Stomach smooth muscle (tissue), 2 donors: ENCODE measurements around the gene CLMP.
A peak's percentile ranks its signal among the peaks of the same experiment; 100 is the strongest.

Source experiments
- H3K27ac ChIP-seq: one replicate; pipeline ENCODE4 v1.7.0; 2013; ENCODE audit warnings: mild to moderate bottlenecking, low read length, inconsistent platforms
- H3K27me3 ChIP-seq, 2 donors: one replicate each; pipeline ENCODE4 v1.7.0; 2013; ENCODE audit warnings: low read length in 2 of 2; ENCODE audit not compliant: insufficient read depth in 2 of 2, control insufficient read depth in 1 of 2
- H3K36me3 ChIP-seq, 2 donors: one replicate each; pipeline ENCODE4 v1.7.0; 2013; ENCODE audit warnings: low read length in 2 of 2; ENCODE audit not compliant: control insufficient read depth in 2 of 2, insufficient read depth in 2 of 2
- H3K4me1 ChIP-seq: one replicate; pipeline ENCODE4 v1.7.0; 2013; ENCODE audit warnings: low read length; ENCODE audit not compliant: control insufficient read depth, insufficient read depth
- H3K4me3 ChIP-seq, 2 donors: one replicate each; pipeline ENCODE4 v1.7.0; 2013; ENCODE audit warnings: low read length in 2 of 2
- H3K9ac ChIP-seq, 2 donors: one replicate each; pipeline ENCODE4 v1.7.0; 2013; ENCODE audit warnings: low read length in 2 of 2, mild to moderate bottlenecking in 1 of 2
- H3K9me3 ChIP-seq, 2 donors: one replicate each; pipeline ENCODE4 v1.7.0; 2013; ENCODE audit warnings: low read length in 2 of 2; ENCODE audit not compliant: control insufficient read depth in 2 of 2
- donor health status: healthy.
- donor health status: Pancreatic carcinoma.

Gene CLMP

DNA sequence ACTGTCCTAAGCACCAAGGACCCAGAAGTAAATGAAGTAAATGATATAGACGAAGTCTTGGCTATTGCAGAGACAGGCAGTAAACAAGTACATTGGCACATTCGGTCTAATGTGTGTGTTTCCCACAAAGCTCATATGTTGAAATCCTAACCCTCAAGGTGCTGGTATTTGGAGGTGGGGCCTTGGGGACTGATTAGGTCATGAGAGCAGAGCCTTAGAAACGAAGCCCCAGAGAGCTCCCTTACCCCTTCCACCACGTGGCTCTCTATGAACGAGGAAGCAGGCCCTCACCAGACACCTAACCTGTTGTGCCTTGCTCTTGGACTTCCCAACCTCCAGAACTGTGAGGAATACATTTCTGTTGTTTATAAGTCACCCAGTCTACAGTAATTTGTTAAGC lies 14.9 kb downstream of the CLMP start:
- Histone ChIP-seq H3K4me1 (peaks cover 55% of the 10 kb centered on the region), H3K27ac (peak overlapping the region; percentile 60), H3K27me3 (no peaks in the 10 kb centered on the region), H3K36me3 (peaks cover 2 to 6% of the 10 kb centered on the region in 2 donors), H3K9ac (peak overlapping the region in 1 of 2 donors; percentile 21), H3K9me3 (no peaks in the 10 kb centered on the region), H3K4me3 (peak overlapping the region in 1 of 2 donors; percentile 15)

DNA sequence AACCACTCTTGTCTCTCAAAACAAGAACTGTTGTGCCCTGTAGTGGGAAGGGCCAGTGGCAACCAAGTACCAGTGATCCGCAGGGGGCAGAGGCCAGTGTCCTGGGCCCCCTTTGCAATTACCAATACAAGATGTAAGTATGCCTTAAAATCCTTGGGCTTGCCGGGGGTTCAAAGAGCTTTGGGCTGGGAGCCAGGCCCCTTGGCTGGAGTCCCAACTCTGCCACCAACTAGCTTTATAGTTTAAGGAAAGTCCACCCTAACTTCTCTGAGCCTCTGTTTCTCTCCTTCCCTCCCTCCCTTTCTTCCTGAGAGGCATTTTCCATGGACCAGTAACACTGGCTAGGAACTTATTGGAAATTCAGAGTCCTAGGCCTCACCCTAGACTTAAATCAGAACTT lies 15.5 kb downstream of the CLMP start:
- Histone ChIP-seq H3K4me1 (peaks cover 55% of the 10 kb centered on the region), H3K27ac (peak overlapping the region; percentile 60), H3K27me3 (no peaks in the 10 kb centered on the region), H3K4me3 (no peak overlapping the region), H3K9ac (peak overlapping the region in 1 of 2 donors; percentile 21), H3K9me3 (no peaks in the 10 kb centered on the region), H3K36me3 (peaks cover 2 to 6% of the 10 kb centered on the region in 2 donors)

- Histone ChIP-seq H3K4me3 (no peak overlapping the region), H3K36me3 (peaks cover 7 to 10% of the 10 kb centered on the region in 2 donors), H3K9ac (no peak overlapping the region), H3K27me3 (no peaks in the 10 kb centered on the region), H3K9me3 (no peaks in the 10 kb centered on the region), H3K27ac (peak overlapping the region; percentile 1), H3K4me1 (peaks cover 54% of the 10 kb centered on the region)
Measured at GRCh38 chr11:123178186-123178585, 16.9 kb downstream of the CLMP start.

DNA sequence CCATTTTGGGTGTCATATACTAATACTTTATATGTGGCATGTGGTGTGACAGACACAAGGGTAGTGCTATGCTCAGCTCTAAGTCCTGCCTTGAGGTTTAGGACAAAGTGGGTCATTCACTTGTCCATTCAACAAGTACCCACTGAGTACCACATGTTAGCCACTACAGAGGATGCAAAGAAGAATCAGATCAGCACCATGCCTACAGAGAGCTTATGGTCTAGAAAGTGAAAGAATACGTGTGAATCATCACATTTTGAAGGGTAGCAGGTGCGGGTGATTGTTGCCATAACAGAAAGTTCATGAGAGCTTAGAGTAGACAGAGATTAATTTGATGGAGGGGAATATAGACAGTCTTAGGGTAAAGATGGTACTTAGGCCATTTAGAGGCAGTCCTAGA lies 18.3 kb downstream of the CLMP start:
- Histone ChIP-seq H3K9ac (no peak overlapping the region), H3K4me1 (peaks cover 48% of the 10 kb centered on the region), H3K27me3 (no peaks in the 10 kb centered on the region), H3K27ac (peak overlapping the region; percentile 26), H3K9me3 (no peaks in the 10 kb centered on the region), H3K4me3 (no peak overlapping the region), H3K36me3 (peaks cover 8 to 9% of the 10 kb centered on the region in 2 donors)

DNA sequence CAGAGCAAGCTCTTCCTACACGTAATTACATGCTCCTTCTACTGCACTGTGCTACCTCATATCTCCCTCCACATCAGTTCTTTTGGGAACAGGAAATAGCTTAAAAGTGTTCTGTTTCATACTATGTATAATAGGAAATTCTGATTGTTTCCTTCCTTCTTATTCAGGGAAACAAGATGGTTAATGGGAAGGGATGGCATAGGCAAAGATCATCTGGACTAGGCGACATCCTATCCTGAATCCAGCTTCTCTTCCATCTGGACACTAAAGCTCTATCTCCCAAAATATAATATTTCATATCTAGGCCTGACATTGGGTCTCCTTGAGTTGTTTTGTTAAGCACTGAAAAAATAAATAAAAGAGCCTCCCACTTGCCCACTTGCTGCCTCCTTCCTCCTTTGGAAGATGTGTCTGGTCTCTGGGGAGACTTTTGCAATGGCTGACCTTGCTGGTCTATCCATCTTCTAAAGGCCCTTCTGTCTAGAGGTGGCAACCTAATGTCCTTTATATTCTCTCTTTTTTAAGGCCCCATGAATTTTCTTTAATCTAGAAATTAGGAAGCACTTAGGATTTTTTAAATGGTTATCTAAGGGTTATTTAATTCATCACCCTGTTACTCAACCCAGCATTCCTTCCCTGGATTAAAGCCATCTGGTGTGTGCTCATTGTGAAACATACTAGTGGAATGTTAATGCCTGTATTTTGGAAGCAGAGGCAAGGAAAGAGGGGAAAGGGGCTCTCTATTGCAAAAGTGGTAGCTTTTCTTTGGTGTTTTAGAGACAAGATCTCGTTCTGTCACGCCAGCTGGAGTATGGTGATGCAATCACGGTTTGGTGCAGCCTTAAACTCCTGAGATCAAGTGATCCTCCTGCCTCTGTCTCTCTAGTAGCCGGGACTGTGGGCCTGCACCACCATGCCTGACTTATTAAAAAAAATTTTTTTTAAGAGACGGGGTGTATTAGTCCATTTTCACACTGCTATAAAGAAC lies 20.6 kb downstream of the CLMP start:
- H3K36me3 ChIP-seq = peaks cover 8 to 9% of the 10 kb centered on the region in 2 donors
- H3K4me1 ChIP-seq = peaks cover 35% of the 10 kb centered on the region
- H3K4me3 ChIP-seq = no peak overlapping the region
- no peaks in the 10 kb centered on the region for H3K27me3 ChIP-seq
- no peaks in the 10 kb centered on the region for H3K9me3 ChIP-seq
- H3K27ac ChIP-seq = peak overlapping the region; percentile 46
- no peak overlapping the region for H3K9ac ChIP-seq

DNA sequence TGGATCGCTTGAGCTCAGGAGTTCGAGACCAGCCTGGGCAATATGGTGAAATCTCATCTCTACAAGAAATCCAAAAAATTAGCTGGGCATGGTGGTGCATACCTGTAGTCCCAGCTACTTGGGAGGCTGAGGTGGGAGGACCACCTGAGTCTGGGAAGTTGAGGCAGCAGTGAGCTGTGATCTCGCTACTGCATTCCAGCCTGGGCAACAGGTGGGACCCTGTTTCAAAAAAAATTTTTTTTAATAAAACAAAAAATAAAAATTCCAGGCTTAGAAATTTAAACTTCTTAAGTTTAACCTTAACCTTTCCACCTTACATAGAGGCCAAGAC lies 21.2 kb downstream of the CLMP start:
- Histone ChIP-seq H3K27me3 (no peaks in the 10 kb centered on the region), H3K9me3 (no peaks in the 10 kb centered on the region), H3K27ac (no peak overlapping the region), H3K9ac (no peak overlapping the region), H3K36me3 (peaks cover 7 to 9% of the 10 kb centered on the region in 2 donors), H3K4me3 (no peak overlapping the region), H3K4me1 (peaks cover 37% of the 10 kb centered on the region)

DNA sequence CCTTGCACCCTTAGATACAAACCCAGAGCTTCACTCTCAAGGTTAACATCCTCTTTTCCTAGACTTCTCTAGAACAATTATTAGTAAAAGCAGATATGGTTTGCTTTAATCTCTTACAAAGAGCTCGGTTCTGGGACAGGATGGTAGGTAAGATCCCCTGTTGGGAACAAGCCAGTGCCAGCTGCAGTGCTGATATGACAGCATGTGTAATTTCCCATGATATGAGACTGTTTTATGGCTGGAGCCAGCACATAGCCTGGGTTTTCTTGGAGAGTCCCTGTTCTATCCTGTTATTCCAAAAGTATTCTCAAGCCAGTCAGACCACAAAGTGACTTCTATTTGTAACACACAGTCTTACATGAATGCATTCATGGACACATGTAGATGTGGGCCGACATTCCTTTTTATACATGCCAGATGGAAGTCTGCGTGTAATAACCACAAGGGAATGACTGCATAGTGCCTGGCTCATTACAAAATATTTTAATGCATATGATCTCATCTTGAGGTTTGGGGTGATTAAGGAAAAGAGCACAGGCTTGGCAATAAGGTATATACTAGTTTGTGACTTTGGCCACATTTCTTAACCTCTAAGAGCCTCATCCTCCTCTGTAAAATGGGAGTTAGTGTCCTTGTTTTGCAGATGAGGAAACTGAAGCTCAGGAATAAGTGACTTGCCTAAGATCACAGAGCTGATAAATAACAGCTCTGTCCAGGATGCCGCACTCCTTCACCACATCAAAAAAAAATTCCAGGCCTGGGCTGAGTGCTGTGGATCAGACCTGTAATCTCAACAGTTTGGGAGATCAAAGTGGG lies 21.8 kb downstream of the CLMP start:
- no peak overlapping the region for H3K9ac ChIP-seq
- no peak overlapping the region for H3K27ac ChIP-seq
- no peaks in the 10 kb centered on the region for H3K27me3 ChIP-seq
- peaks cover 6 to 9% of the 10 kb centered on the region in 2 donors for H3K36me3 ChIP-seq
- H3K4me1 ChIP-seq = peaks cover 43% of the 10 kb centered on the region
- no peak overlapping the region for H3K4me3 ChIP-seq
- no peaks in the 10 kb centered on the region for H3K9me3 ChIP-seq

DNA sequence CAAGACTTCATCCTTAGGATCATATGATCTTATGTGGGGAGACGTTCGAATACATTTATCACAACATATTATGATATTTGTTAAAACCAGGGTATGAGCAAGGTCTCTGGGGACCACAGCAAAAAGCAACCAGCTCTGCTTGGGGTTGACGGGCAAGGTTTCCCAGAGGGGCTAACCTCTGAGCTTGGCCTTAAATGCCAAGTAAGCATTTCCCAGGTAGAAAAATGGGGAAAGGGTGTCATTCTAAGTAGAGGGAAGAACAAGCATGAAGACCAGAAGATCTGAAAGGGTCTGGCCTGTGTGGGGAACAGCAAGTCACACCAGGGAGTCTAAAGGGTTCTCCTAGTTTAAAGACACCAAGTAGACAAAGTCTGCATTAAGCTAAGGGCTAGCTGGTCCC lies 24.1 kb downstream of the CLMP start:
- H3K27me3 ChIP-seq = no peaks in the 10 kb centered on the region
- no peak overlapping the region for H3K27ac ChIP-seq
- no peaks in the 10 kb centered on the region for H3K9me3 ChIP-seq
- peaks cover 51% of the 10 kb centered on the region for H3K4me1 ChIP-seq
- no peak overlapping the region for H3K9ac ChIP-seq
- no peak overlapping the region for H3K4me3 ChIP-seq
- peaks cover 6 to 14% of the 10 kb centered on the region in 2 donors for H3K36me3 ChIP-seq

- H3K9me3 ChIP-seq = no peaks in the 10 kb centered on the region
- no peak overlapping the region for H3K4me3 ChIP-seq
- no peaks in the 10 kb centered on the region for H3K27me3 ChIP-seq
Measured at GRCh38 chr11:123169821-123170220, 25.2 kb downstream of the CLMP start.

DNA sequence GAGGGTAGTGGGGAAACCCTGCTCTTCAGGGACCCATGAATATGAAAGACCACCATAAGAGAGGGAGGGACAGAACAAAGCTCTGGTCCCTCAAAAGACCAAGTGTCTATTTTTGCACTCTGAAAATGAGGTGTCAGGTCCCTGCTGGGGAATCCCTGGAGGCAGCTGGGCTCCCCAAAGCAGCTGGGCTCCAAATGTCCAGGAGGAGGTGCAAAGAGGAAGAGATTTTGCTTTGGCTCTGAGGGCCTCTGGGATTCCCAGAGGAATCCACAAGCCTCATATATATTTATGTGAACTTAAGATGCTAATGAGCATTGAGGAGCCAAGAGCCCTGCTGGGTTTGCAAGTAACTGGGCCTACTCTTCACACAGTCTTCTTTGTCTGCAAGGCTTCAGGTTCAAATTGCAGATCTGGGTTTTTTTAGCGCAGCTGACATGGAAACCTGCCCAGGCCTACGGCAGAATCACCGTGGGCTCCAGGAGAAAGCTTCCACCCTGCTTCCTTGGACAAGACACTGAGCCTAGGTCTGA lies 26.0 kb downstream of the CLMP start:
- no peaks in the 10 kb centered on the region for H3K27me3 ChIP-seq
- peak overlapping the region; percentile 11 for H3K27ac ChIP-seq
- no peaks in the 10 kb centered on the region for H3K9me3 ChIP-seq
- H3K4me3 ChIP-seq = no peak overlapping the region
- H3K36me3 ChIP-seq = peaks cover 6 to 14% of the 10 kb centered on the region in 2 donors
- peaks cover 51% of the 10 kb centered on the region for H3K4me1 ChIP-seq
- H3K9ac ChIP-seq = no peak overlapping the region

More at GRCh38 chr11:123169821-123170220, 25.2 kb downstream of the CLMP start:
- Histone ChIP-seq H3K36me3 (peaks cover 6 to 14% of the 10 kb centered on the region in 2 donors), H3K9ac (no peak overlapping the region), H3K27ac (no peak overlapping the region), H3K4me1 (peaks cover 53% of the 10 kb centered on the region)
